OCI-LY1 (cell line): ENCODE data around the gene FHL3.

ENCODE experiments used
- EZH2 ChIP-seq: fragments of 200-600 bp; sonication (generic), shearing (Covaris generic); IDR thresholded peaks from 2 replicates; pipeline ENCODE4 v1.8.0; 2017; ENCODE audit warnings: borderline replicate concordance, mixed run types, mild to moderate bottlenecking, antibody characterized with exemption, low read length, moderate library complexity, mixed read lengths
- TF ChIP-seq, protein P1 (sequence below): fragments of 200-600 bp; sonication (generic), shearing (Covaris generic); IDR thresholded peaks from 2 replicates; pipeline ENCODE4 v1.5.1; 2017; ENCODE audit warnings: mild to moderate bottlenecking, antibody characterized with exemption, low read length, moderate library complexity, mixed read lengths

DNA sequence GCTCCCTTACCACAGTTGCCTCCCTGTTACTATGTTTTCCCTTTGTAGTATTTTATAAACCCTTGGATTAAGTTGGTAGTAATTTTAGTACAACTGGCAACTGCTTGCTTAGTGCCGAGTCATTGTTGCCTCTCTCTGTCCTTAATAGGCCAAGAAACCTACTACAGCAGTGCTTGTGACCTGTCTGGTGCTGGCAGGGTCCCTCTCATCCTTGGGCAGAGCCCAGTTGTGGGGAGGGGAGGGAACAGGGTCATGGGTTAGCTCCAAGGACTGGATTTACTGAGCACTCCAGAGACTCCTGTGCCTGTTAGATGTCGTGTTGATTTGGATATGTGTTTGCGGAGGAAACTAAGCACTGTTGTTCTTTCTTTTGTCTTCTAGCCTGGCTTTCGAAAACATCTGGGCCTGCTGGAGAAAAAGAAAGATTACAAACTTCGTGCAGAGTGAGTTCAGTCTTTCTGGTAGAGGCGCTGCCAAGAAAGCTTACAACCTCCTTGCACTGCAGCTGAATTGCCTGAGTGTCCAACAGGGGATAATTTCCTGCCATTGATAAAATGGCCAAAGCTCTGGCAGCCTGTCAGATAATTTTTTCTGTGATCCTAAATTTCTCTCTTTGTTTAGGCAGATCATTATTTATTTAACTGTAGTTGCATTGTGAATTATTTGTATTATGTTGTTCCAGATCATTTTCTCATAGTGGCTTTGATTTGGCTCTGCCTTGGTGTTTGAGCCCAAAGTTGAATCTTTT is 10.8 kb upstream of the FHL3 start:
- no peak for TF ChIP-seq EZH2
- TF ChIP-seq, protein P1, sequence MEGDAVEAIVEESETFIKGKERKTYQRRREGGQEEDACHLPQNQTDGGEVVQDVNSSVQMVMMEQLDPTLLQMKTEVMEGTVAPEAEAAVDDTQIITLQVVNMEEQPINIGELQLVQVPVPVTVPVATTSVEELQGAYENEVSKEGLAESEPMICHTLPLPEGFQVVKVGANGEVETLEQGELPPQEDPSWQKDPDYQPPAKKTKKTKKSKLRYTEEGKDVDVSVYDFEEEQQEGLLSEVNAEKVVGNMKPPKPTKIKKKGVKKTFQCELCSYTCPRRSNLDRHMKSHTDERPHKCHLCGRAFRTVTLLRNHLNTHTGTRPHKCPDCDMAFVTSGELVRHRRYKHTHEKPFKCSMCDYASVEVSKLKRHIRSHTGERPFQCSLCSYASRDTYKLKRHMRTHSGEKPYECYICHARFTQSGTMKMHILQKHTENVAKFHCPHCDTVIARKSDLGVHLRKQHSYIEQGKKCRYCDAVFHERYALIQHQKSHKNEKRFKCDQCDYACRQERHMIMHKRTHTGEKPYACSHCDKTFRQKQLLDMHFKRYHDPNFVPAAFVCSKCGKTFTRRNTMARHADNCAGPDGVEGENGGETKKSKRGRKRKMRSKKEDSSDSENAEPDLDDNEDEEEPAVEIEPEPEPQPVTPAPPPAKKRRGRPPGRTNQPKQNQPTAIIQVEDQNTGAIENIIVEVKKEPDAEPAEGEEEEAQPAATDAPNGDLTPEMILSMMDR: no peak
